Kidney glomerular epithelial cell (primary cell): ENCODE results near the gene PRKAR2B.
"Not testable (repeated sequence)": the region's sequence is repeated elsewhere in the genome, so short reads cannot be mapped to it uniquely, and the experiment has no call there.

Experiments used
- DNase-seq: peaks from one replicate; lab custom pipeline; 2025; lab: John Stamatoyannopoulos, UW

Gene PRKAR2B

GRCh38 chr7:107027208-107027607, 17.3 kb upstream of the PRKAR2B start:
- DNase-seq, result no peak

- no peak for DNase-seq
Measured at GRCh38 chr7:107029061-107029763, 15.3 kb upstream of the PRKAR2B start.

- no peak for DNase-seq
Measured at GRCh38 chr7:107029764-107030286, 14.7 kb upstream of the PRKAR2B start.

GRCh38 chr7:107032050-107032449, 12.5 kb upstream of the PRKAR2B start:
- DNase-seq, result no peak

GRCh38 chr7:107032720-107033438, 11.6 kb upstream of the PRKAR2B start:
- no peak for DNase-seq

- no peak for DNase-seq
Measured at GRCh38 chr7:107034553-107034952, 10.0 kb upstream of the PRKAR2B start.

GRCh38 chr7:107035446-107035845, 9.1 kb upstream of the PRKAR2B start:
- peak; percentile 81 for DNase-seq

- DNase-seq, result no peak
Measured at GRCh38 chr7:107036535-107036934, 8.0 kb upstream of the PRKAR2B start.

- no peak for DNase-seq
Measured at GRCh38 chr7:107037717-107038603, 6.5 kb upstream of the PRKAR2B start.

GRCh38 chr7:107039199-107039900, 5.2 kb upstream of the PRKAR2B start:
- no peak for DNase-seq

- DNase-seq, result no peak
Measured at GRCh38 chr7:107041097-107041496, 3.4 kb upstream of the PRKAR2B start.

GRCh38 chr7:107041764-107042163, 2.7 kb upstream of the PRKAR2B start:
- not testable (repeated sequence) for DNase-seq

- not testable (repeated sequence) for DNase-seq
Measured at GRCh38 chr7:107042326-107042910, 2.1 kb upstream of the PRKAR2B start.

GRCh38 chr7:107043491-107043890, 1.0 kb upstream of the PRKAR2B start:
- DNase-seq, result no peak

GRCh38 chr7:107043921-107044346, 571 bp upstream of the PRKAR2B start:
- DNase-seq, result peak; percentile 50

- DNase-seq, result no peak
Measured at GRCh38 chr7:107045195-107045960, 873 bp downstream of the PRKAR2B start.

GRCh38 chr7:107045980-107046379, 1.5 kb downstream of the PRKAR2B start:
- peak; percentile 16 for DNase-seq

- no peak for DNase-seq
Measured at GRCh38 chr7:107046491-107047259, 2.2 kb downstream of the PRKAR2B start.

GRCh38 chr7:107047902-107048782, 3.6 kb downstream of the PRKAR2B start:
- peak; percentile 31 for DNase-seq
